CD8-positive, alpha-beta memory T cell (primary cell): Measurements from ENCODE around the gene SLC43A3. TPM values are rescaled to one million over a fixed set of nuclear protein-coding genes. Genes with fewer than 3 reads are reported as not detected.

ENCODE experiments used
- CTCF ChIA-PET: fragments of 350-600 bp; sonication (Branson Sonifier 250); formaldehyde crosslinking; loops from one replicate; lab custom pipeline; 2021; ENCODE audit warnings: antibody characterized with exemption; lab: Charles Lee
- POLR2A ChIA-PET: fragments of 350-600 bp; sonication (Branson Sonifier 250); formaldehyde crosslinking; loops from one replicate; lab custom pipeline; 2021; ENCODE audit warnings: antibody characterized with exemption; lab: Charles Lee
- DNase-seq, 5 donors: peaks; one replicate each; pipeline versions ENCODE4 v3.0.0 to v3.0.0-alpha.2; 2020 to 2022; ENCODE audit warnings: mixed read lengths in 1 of 5
- H3K27ac ChIP-seq: one replicate; pipeline ENCODE4 v1.7.0; 2013; ENCODE audit warnings: low read depth, mild to moderate bottlenecking, low read length, moderate library complexity
- H3K27me3 ChIP-seq: 2 replicates; pipeline ENCODE4 v1.7.0; 2013; ENCODE audit warnings: low read length, mild to moderate bottlenecking; ENCODE audit not compliant: insufficient read depth, poor library complexity, severe bottlenecking
- H3K36me3 ChIP-seq: 2 replicates; pipeline ENCODE4 v1.7.0; 2013; ENCODE audit warnings: mild to moderate bottlenecking, low read length, moderate library complexity; ENCODE audit not compliant: insufficient read depth
- H3K4me1 ChIP-seq: 2 replicates; pipeline ENCODE4 v1.7.0; 2013; ENCODE audit warnings: mild to moderate bottlenecking, low read length, moderate library complexity; ENCODE audit not compliant: insufficient read depth
- H3K4me3 ChIP-seq: 2 replicates; pipeline ENCODE4 v1.7.0; 2013; ENCODE audit warnings: mild to moderate bottlenecking, low read length
- H3K9me3 ChIP-seq: 2 replicates; pipeline ENCODE4 v1.7.0; 2013; ENCODE audit warnings: mild to moderate bottlenecking, low read length
- H3K27ac Mint-ChIP-seq, 8 donors: one replicate each; pipeline ENCODE4 v1.8.0; 2020 to 2021; ENCODE audit warnings: mixed read lengths in 8 of 8, mild to moderate bottlenecking in 6 of 8, inconsistent platforms in 3 of 8, moderate library complexity in 3 of 8
- H3K27me3 Mint-ChIP-seq, 2 donors: one replicate each; pipeline ENCODE4 v1.8.0; 2020 to 2021; ENCODE audit warnings: mixed read lengths in 2 of 2, mild to moderate bottlenecking in 1 of 2, moderate library complexity in 1 of 2
- H3K36me3 Mint-ChIP-seq, 3 donors: one replicate each; pipeline ENCODE4 v1.8.0; 2020 to 2021; ENCODE audit warnings: mixed read lengths in 3 of 3, inconsistent platforms in 1 of 3, mild to moderate bottlenecking in 1 of 3
- H3K4me1 Mint-ChIP-seq, 3 donors: one replicate each; pipeline ENCODE4 v1.8.0; 2020 to 2021; ENCODE audit warnings: mixed read lengths in 3 of 3, inconsistent platforms in 1 of 3, mild to moderate bottlenecking in 1 of 3
- H3K4me3 Mint-ChIP-seq, 7 donors: one replicate each; pipeline ENCODE4 v1.8.0; 2020 to 2021; ENCODE audit warnings: mixed read lengths in 7 of 7, mild to moderate bottlenecking in 6 of 7, moderate library complexity in 4 of 7, inconsistent platforms in 2 of 7
- H3K9me3 Mint-ChIP-seq, 5 donors: one replicate each; pipeline ENCODE4 v1.8.0; 2020 to 2022; ENCODE audit warnings: mixed read lengths in 5 of 5, mild to moderate bottlenecking in 3 of 5, moderate library complexity in 2 of 5, inconsistent platforms in 1 of 5
- polyA plus RNA-seq: library from polyadenylated mRNA; unstranded; fragments of 300-500 nt; fragmentation: Illumina TruSeq; gene quantifications from one replicate; pipeline ENCODE4 v1.2.3, GENCODE V29; 2021
- total RNA-seq, 2 experiments: library from RNA; stranded (reverse); gene quantifications; one replicate each; pipeline ENCODE4 v1.2.3, GENCODE V29; 2021

SLC43A3 gene
- total and polyA plus RNA-seq, 3 experiments from 2014 or later = 32.6 to 447 (median 434) TPM

DNA sequence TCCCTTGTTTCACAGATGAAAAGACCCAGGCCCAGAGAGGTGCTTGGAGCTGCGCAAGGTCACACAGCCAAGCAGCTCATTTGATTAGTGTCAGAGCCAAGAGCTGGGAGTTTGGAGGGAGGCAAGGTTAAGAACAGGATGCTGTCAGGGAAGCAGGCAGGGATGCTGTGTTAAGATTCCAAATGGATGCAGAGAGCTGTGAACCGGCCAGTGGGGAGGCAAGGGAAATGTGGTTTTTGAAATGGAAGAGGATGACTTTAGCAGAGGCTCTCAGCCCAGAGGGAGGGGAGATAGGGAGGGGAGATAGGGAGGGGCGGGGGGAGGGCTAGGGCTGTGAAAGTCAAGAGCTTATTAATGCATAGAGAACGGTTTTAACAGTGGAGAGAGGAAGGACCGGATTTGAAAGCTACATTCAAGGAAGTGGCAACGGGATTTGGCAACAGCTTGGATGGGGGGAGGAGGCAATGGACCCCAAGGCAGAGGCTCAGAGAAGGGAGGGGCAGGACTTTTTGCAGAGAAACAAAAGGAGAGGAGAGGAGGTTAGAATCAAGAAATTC lies 46.4 kb upstream of the SLC43A3 start:
- Histone ChIP-seq H3K4me3 (no peak overlapping the region), H3K36me3 (no peaks in the 10 kb centered on the region), H3K9me3 (no peaks in the 10 kb centered on the region), H3K27me3 (peaks cover 5% of the 10 kb centered on the region), H3K4me1 (peaks cover 27% of the 10 kb centered on the region), H3K27ac (no peak overlapping the region)
- no peak for DNase-seq
- CTCF ChIA-PET = interaction anchor here (0.7 to 8.7 kb wide), 9 partner anchors 10 to 171 kb away, joined by 3 to 78 read pairs (median 5); partner anchors contain the start of gene RTN4RL2
- POLR2A ChIA-PET = interaction anchor here (1.5 kb wide), 1 partner anchor 13 kb away, joined by 4 read pairs; the partner anchor contains the start of gene RTN4RL2
- Mint-ChIP-seq H3K9me3 (no peaks in the 10 kb centered on the region), H3K27me3 (peaks cover 3% of the 10 kb centered on the region in 2 donors), H3K36me3 (no peaks in the 10 kb centered on the region), H3K27ac (peak overlapping the region in 5 of 8 donors; percentile 47 to 91 (median 68)), H3K4me1 (peaks cover 22 to 44% (median 22%) of the 10 kb centered on the region in 3 donors), H3K4me3 (peak overlapping the region in 4 of 7 donors; percentile 10 to 60 (median 34))

DNA sequence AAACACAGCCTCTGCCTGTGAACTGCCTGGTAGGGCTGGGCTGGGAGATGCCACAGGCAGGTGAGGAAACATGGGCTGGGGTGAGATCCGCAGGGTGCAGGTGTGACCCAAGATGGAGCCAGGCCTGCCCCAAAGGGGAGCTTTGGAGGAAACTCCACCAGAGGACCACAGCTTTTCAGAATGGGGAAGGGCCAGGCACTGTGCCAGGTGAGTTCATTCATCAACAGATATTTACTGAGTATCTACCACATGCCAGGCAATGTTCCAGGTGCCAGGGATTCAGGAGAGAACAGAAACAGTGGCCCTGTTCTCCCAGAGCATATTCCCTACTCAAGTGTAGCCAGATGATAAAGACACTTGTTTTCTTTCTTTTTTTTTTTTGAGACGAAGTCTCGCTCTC lies 44.6 kb upstream of the SLC43A3 start:
- no peaks in the 10 kb centered on the region for H3K36me3 Mint-ChIP-seq
- no peaks in the 10 kb centered on the region for H3K9me3 ChIP-seq
- H3K27me3 Mint-ChIP-seq = peaks cover 0 to 5% of the 10 kb centered on the region in 2 donors
- H3K4me3 ChIP-seq = no peak overlapping the region
- ChIA-PET POLR2A (no interaction called here), CTCF (interaction anchor here (2.0 to 8.7 kb wide), 4 partner anchors 12 to 55 kb away, joined by 7 to 78 read pairs (median 17); partner anchors contain the start of gene RTN4RL2)
- H3K4me1 Mint-ChIP-seq = peaks cover 22 to 35% (median 22%) of the 10 kb centered on the region in 3 donors
- H3K4me3 Mint-ChIP-seq = peak overlapping the region in 1 of 7 donors; percentile 51
- no peaks in the 10 kb centered on the region for H3K9me3 Mint-ChIP-seq
- no peak for DNase-seq
- H3K27ac Mint-ChIP-seq = no peak overlapping the region
- H3K27me3 ChIP-seq = peaks cover 5% of the 10 kb centered on the region
- H3K4me1 ChIP-seq = peaks cover 27% of the 10 kb centered on the region
- no peak overlapping the region for H3K27ac ChIP-seq
- no peaks in the 10 kb centered on the region for H3K36me3 ChIP-seq

DNA sequence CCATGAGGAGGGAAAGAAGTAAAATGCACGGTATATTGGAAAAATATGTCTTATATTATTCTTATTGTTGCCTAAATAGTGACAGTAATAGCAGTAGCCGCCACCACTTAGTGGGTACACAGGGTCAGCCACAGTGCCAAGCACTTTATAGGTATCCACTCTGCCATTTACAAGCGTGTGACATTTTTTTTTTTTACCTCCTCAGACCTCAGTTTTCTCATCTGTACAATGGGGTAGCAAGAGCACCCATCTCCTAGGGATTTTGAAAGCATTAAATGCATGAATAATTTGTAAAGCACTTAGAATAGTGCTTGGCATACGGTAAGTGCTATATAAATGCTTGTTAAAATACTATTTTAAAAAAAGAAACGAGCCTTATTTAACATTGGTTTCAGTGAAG lies 42.3 kb upstream of the SLC43A3 start:
- POLR2A ChIA-PET = no interaction called here

GRCh38 chr11:57468276-57468675 lies 41.4 kb upstream of the SLC43A3 start:
- Histone ChIP-seq H3K27me3 (no peaks in the 10 kb centered on the region), H3K36me3 (no peaks in the 10 kb centered on the region), H3K4me3 (no peak overlapping the region), H3K9me3 (no peaks in the 10 kb centered on the region), H3K4me1 (no peaks in the 10 kb centered on the region), H3K27ac (no peak overlapping the region)
- ChIA-PET CTCF (interaction anchor here (8.7 kb wide), 1 partner anchor 9 kb away, joined by 78 read pairs; the partner anchor contains the start of gene RTN4RL2), POLR2A (no interaction called here)
- no peaks in the 10 kb centered on the region for H3K36me3 Mint-ChIP-seq
- no peak overlapping the region for H3K4me3 Mint-ChIP-seq
- peak in 1 of 5 donors; percentile 16 for DNase-seq
- peaks cover 0 to 4% of the 10 kb centered on the region in 2 donors for H3K27me3 Mint-ChIP-seq
- no peaks in the 10 kb centered on the region for H3K9me3 Mint-ChIP-seq
- peak overlapping the region in 1 of 8 donors; percentile 69 for H3K27ac Mint-ChIP-seq
- peaks cover 0 to 4% (median 3%) of the 10 kb centered on the region in 3 donors for H3K4me1 Mint-ChIP-seq

More for the DNA sequence above, 42.3 kb upstream of the SLC43A3 start:
- no peak overlapping the region for H3K27ac Mint-ChIP-seq
- no peak for DNase-seq
- H3K36me3 Mint-ChIP-seq = no peaks in the 10 kb centered on the region
- CTCF ChIA-PET = interaction anchor here (1.6 to 8.7 kb wide), 2 partner anchors 10 to 15 kb away, joined by 3 to 78 read pairs; partner anchors contain the start of gene RTN4RL2
- H3K4me1 ChIP-seq = peaks cover 6% of the 10 kb centered on the region
- H3K4me3 Mint-ChIP-seq = no peak overlapping the region
- H3K27me3 Mint-ChIP-seq = peaks cover 0 to 5% of the 10 kb centered on the region in 2 donors
- H3K27ac ChIP-seq = no peak overlapping the region
- H3K36me3 ChIP-seq = no peaks in the 10 kb centered on the region
- H3K4me1 Mint-ChIP-seq = peaks cover 9 to 14% (median 9%) of the 10 kb centered on the region in 3 donors
- H3K27me3 ChIP-seq = no peaks in the 10 kb centered on the region
- no peak overlapping the region for H3K4me3 ChIP-seq
- no peaks in the 10 kb centered on the region for H3K9me3 ChIP-seq
- no peaks in the 10 kb centered on the region for H3K9me3 Mint-ChIP-seq

DNA sequence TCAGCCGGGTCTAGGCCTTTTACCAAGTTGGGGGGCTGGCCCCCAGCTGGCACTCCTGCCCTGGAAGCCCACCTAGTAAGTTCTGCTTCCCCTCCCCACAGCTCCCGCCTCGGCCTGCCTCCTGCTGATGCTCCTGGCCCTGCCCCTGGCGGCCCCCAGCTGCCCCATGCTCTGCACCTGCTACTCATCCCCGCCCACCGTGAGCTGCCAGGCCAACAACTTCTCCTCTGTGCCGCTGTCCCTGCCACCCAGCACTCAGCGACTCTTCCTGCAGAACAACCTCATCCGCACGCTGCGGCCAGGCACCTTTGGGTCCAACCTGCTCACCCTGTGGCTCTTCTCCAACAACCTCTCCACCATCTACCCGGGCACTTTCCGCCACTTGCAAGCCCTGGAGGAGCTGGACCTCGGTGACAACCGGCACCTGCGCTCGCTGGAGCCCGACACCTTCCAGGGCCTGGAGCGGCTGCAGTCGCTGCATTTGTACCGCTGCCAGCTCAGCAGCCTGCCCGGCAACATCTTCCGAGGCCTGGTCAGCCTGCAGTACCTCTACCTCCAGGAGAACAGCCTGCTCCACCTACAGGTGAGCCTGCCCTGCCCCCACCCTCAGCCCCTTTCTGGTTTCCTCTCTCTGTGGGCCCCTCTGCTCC lies 40.7 kb upstream of the SLC43A3 start:
- Histone ChIP-seq H3K27ac (no peak overlapping the region), H3K9me3 (no peaks in the 10 kb centered on the region), H3K4me1 (no peaks in the 10 kb centered on the region), H3K27me3 (no peaks in the 10 kb centered on the region), H3K36me3 (no peaks in the 10 kb centered on the region), H3K4me3 (no peak overlapping the region)
- ChIA-PET POLR2A (no interaction called here), CTCF (interaction anchor here (8.7 kb wide), 1 partner anchor 9 kb away, joined by 78 read pairs; the partner anchor contains the start of gene RTN4RL2)
- Mint-ChIP-seq H3K9me3 (no peaks in the 10 kb centered on the region), H3K36me3 (no peaks in the 10 kb centered on the region), H3K27ac (no peak overlapping the region), H3K4me3 (no peak overlapping the region), H3K27me3 (peaks cover 0 to 7% of the 10 kb centered on the region in 2 donors), H3K4me1 (peaks cover 0 to 6% (median 5%) of the 10 kb centered on the region in 3 donors)
- DNase-seq = peak in 1 of 5 donors; percentile 42

GRCh38 chr11:57466680-57467079 lies 39.8 kb upstream of the SLC43A3 start:
- Mint-ChIP-seq H3K36me3 (no peaks in the 10 kb centered on the region), H3K4me3 (no peak overlapping the region), H3K27ac (no peak overlapping the region), H3K4me1 (peaks cover 0 to 9% (median 6%) of the 10 kb centered on the region in 3 donors), H3K27me3 (peaks cover 0 to 9% of the 10 kb centered on the region in 2 donors), H3K9me3 (no peaks in the 10 kb centered on the region)
- DNase-seq = peak in 1 of 5 donors; percentile 39
- ChIA-PET POLR2A (interaction anchor here (1.0 kb wide), 1 partner anchor 8 kb away, joined by 4 read pairs; no protein-coding TSS in a partner anchor), CTCF (no interaction called here)
- Histone ChIP-seq H3K27ac (no peak overlapping the region), H3K4me1 (no peaks in the 10 kb centered on the region), H3K9me3 (no peaks in the 10 kb centered on the region), H3K4me3 (no peak overlapping the region), H3K27me3 (no peaks in the 10 kb centered on the region), H3K36me3 (no peaks in the 10 kb centered on the region)

DNA sequence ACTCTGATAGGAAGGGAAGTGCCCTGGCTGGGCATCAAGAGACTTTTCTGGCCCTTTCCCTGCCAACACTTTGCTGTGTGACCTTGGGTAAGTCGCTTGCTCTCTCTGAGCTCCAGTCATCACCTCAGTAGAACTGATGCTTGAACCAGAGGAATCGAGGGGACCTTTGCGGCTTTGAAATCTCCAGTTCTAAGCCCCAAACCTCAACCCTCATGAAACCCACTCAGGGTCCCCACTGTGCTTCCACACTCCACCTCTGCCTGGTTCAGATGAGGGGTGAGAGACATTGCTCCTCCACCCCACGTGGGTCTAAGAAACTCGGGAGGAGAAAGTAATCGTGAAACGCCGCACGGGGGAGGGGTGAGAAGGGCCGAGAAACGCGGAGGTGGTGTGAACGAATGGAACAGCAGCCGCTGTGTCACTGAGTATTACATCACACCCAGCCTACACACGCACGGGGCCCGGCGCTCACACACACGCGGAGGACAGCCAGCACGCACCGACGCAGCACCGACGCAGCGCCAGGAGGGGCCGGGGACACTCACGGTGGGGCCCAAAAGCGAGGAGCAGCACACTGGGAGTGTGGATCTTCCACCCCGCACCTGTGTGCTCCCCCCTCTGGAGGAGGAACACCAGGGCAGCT lies 37.7 kb upstream of the SLC43A3 start:
- H3K36me3 Mint-ChIP-seq = no peaks in the 10 kb centered on the region
- peaks cover 5% of the 10 kb centered on the region for H3K4me1 ChIP-seq
- no peak overlapping the region for H3K4me3 Mint-ChIP-seq
- H3K27ac Mint-ChIP-seq = no peak overlapping the region
- DNase-seq = no peak
- peaks cover 8 to 14% of the 10 kb centered on the region in 2 donors for H3K27me3 Mint-ChIP-seq
- peaks cover 4% of the 10 kb centered on the region for H3K27me3 ChIP-seq
- H3K27ac ChIP-seq = no peak overlapping the region
- no peak overlapping the region for H3K4me3 ChIP-seq
- no peaks in the 10 kb centered on the region for H3K9me3 Mint-ChIP-seq
- ChIA-PET CTCF (interaction anchor here (0.7 to 1.3 kb wide), 5 partner anchors 27 to 177 kb away, joined by 3 to 4 read pairs (median 3); no protein-coding TSS in a partner anchor), POLR2A (no interaction called here)
- no peaks in the 10 kb centered on the region for H3K36me3 ChIP-seq
- peaks cover 5 to 18% (median 16%) of the 10 kb centered on the region in 3 donors for H3K4me1 Mint-ChIP-seq
- H3K9me3 ChIP-seq = no peaks in the 10 kb centered on the region
